Activated T-cell treated with anti-CD3 and anti-CD28 coated beads for 1 hour (primary cell): ENCODE data around the gene SIK2.
"Not testable (repeated sequence)": the region's sequence is repeated elsewhere in the genome, so short reads cannot be mapped to it uniquely, and the experiment has no call there.

ENCODE experiments used
- DNase-seq: peaks from one replicate; pipeline ENCODE4 v3.0.0-alpha.2; 2020; ENCODE audit warnings: low read depth

Gene SIK2

DNA sequence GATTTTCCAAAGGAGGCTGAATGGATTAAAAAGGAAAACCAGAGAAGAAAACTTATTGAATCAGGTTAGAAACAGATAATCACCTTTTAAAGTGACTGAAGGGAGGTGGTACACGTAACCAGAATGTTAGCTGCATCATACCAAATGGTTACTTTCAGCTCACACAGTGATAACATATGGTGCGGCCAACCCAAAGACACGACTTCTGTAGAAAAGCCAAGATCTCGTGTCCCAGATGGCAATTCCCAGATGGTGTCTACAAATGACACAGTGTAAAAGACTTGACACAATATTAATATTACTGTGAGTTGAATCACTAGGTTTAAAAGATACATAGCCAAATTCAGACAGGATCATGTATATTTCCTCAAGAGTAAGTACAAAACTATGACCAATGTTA, 158.8 kb downstream of the SIK2 start:
- DNase-seq = no peak

DNA sequence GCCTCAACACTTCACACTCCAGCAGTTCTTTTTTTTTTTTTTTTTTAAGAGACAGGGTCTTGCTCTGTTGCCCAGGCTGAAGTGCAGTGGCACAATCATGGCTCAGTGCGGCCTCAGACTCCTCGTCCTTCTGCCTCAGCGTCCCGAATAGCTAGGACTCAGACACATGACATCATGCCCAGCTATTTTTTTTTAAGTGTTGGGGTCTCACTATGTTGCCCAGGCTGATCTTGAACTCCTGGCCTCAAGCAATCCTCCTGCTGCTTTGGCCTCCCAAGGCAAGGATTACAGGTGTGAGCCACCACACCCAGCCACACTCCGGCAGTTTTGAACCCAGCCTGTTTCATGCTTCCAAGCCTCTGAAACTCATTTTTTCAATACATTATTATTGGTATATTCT, 160.3 kb downstream of the SIK2 start:
- no peak for DNase-seq

DNA sequence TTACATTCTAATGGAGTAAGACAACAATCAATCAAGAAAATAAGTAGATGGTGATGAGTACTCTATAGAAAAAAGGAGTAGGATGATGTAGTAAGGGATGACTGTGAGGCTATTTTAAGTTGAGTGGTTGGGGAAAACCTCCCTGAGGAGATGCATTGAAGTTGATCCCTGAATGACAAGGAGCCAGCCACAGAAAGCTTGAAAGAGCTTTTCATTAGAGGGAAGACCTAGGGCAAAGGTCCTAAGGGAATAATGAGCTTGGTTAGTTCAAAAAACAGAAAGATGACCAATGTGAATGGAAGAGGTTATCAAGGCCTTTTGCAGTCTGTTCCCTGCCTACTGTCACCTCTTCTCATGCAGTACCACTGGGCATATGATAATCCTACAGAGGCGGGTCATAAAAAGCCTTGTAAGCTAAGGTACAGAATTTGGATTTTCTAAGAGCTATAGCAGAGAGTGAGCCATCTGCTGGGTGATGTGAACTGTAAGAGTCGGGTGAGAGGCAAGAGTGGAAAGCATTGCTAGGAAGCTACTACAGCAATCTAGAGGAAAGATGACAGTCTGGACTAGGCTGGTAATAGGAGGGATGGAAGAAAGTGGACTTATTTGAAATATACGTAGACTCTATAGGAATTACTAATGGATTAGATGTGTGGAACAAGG, 160.9 kb downstream of the SIK2 start:
- no peak for DNase-seq

DNA sequence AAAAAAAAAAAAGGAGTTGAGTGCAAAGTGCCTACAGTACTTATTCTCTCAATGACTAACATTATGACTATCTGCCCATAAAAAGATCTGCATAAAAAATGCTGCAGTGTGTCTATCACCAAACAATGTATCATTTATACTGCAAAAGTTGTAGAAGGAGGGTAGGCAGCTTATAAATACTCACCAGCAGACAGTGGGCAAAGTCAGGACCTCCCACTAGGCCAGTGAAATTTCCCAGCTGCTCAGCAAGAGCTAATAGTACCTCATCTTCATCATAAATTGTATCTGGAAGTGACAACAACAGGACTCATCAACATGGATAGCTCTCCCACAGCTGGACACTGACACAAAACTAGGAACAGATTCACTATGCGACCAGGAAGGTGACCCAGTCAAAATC, 162.4 kb downstream of the SIK2 start:
- DNase-seq = no peak

DNA sequence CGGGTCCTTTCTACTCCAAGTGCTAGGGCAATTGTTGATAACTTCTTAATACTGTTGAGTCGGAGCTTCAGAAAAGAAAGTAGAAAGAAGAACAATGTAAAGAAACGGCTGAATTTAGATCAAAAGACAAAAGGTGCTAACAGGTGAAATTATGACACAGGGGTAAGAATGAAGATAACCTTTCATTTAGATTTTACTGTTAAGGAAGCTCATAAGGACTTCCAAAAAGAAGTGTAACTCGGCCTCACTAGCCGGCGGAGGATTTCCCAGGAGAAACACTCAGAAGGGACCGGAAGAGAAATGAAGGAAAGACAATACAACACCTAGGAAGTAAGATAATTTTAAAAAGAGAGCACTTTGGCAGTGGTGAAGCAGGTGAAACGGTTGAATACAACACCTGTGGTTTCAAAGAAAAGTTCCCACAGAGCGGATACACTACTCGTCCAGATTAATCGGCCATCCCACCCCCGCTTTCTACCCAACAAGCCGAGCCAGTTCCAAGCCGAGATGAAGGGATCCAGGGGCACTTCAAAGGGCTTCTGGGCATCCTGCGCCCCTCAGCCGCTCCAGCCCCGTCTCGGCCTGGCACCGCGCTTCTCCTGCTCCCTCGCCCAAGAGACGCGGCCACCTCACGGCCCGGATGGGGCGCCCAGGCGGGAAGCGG, 163.2 kb downstream of the SIK2 start:
- DNase-seq = no peak

DNA sequence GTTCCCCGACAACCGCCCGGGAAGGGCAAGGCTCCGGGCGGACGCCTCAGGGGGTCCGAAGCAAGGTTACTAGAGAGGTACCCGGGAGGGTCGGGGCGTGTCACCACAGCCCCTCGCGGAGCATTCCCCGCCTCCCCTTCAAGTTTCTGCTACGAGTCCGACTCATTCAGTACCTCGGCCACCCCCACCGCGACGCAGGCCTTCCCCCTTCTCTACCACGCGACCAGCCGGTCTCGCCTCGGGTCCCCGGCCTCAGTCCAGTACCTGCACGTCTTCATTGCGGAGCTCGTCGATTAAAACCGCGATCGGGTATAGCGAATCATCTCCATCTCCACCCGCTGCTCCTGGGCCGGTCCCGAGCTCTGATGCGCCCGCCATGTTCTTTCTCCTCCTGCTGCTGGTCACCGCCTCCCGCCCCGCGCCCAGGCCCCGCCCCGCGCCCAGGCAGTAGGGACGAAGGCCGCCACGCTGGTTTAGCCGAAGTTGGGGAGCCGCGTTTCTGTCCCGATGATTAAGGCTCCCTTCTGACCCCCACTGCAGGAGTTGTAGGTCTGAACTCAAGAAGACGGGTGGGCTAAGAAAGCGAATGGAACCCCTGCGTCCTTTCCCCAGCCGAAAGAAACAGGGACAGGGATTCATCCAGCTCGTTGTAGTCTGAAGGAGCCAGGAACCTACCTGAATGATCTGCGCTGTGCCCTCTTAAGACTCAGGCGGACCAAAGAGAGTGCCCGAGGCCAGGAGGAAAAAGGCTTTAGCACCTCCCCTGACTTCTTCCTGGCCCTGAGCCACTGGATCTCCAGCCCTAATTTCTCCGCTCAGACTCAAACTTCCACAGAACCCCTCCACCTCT, 164.0 kb downstream of the SIK2 start, which contains the start of gene PPP2R1B:
PPP2R1B (minus strand) TSS at position 406 of the 850 bp plus-strand sequence; CDS start at position 378, 28 bp downstream.
- peak; percentile 58 for DNase-seq

DNA sequence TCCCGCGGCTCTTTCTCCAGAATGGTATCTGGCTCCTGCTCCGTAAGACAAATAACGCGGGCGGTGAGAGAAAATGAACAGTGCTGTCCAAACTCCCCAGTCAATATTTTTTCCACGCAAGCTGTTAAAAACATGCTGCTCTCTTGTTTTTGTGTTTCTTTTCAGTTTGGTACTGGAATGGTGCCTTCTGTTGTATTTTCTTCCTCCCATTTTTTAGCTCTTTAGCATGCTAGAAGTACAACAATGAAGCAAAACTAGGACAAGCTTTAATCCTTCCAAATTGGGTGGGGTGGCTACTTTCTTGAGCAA, 164.5 kb downstream of the SIK2 start:
- no peak for DNase-seq

DNA sequence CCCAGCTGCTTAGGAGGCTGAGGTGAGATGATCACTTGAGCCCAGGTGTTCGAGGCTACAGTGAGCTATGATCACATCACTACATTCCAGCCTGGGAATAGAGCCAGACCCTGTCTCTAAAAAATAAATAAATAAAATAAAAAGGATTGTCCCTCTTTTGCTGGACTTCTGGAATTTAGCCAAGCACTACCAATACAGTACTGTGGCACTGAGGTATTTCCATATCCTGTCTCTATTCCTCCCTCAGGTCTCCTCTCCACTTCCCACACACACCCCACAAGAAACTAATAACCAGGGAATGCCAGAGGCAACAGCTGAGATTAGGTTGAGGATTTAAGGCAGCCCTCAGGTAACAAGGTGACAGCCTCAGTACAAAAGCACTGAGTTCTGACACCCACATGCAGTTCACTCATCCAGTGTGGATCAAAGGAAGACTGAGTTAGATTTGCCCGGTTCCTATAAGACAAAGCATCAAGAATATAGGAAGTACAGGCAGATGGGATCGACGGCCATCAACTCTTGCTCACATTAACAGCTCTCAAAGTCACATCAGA, 168.4 kb downstream of the SIK2 start:
- no peak for DNase-seq

DNA sequence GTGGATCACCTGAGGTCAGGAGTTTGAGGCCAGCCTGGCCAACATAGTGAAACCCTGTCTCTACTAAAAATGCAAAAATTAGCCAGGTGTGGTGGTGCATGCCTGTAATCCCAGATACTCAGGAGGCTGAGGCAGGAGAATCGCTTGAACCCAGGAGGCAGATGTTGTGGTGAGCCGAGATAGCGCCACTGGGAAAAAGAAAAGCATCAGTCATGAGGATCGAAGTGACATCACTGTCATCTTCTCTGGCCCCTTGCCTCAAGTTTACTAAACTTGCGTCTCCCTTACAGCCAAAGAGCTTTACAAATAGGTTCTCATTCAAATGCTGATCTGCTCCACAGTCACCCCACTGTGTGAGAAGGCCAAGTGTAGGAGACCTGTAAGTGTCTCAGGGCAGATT, 169.0 kb downstream of the SIK2 start:
- DNase-seq = not testable (repeated sequence)

DNA sequence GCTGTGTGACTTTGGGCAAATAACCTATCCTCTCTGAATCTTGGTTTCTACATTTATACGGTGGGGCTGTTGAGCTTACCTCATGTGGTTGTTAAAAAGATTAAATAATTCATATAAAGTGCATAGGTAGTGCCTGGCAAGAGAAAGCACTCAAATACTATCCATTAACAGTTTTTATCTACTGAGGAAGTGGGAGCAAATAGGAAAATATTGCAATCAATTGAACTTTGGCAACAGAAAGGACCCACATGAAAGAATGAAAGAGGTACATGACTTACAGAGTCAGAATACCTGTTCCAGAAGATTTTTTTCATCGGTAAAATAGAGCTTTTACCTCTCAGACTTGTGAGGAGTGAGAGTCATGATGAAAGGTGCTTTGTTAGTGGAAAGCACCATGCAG, 170.3 kb downstream of the SIK2 start:
- DNase-seq = no peak

DNA sequence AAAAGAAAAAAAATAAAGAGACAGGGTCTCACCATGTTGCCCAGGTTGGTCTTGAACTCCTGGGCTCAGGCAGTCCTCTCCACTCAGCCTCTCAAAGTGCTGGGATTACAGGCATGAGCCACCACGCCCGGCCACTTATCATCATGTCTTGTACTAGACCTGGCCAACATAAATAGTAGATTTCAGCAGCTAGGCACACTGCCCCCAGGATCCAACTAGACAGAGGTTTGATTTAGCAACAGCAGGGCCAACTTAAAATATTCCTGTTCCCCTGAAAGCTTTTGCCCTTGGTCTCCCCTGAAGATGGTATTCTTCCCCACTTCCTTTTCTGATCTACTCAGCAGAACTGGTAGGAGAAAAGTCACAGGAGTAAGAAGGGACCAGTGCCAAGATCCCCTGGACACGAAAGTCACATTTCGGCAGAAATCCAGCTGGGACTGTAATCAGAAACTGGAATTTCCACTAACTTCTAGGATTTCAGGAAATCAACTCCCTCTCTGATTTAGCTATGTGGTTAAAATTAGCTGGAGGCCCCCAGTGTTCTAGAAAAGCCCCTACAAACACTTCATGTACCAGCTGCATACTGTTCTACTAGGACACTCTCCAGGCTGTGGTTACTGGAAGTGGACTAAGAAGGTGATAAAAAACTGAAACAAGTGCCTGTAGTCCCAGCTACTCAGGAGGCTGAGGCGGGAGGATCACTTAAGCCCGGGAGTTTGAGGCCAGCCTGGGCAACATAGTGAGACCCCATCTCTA, 172.9 kb downstream of the SIK2 start:
- DNase-seq = no peak

DNA sequence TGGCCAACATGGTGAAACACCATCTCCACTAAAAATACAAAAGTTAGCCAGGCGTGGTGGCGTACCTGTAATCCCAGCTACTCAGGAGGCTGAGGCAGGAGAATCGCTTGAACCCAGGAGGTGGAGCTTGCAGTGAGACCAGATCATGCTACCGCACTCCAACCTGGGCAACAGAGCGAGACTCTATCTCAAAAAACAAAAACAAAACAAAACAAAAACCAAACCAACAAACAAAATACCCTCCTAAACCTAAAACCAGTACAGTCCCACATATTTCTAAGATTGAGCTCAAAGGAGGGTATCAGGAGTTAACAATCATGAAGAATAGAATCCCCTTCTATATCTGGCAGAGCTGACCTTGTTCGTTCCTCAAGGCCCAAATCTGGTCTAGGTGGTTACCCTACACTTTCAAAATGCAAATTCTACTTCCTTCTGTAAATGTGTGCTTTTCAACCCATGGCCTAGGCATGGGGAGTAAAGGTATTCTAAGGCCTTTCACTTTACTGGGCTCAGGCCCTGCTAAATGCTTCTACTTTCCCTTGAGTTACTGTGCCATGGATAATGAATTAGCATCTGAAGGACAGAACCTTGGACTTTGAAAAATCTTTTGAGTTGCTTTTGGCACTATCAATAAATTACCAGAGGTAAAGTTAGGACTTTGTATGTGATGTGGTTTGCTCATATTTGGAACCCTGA, 174.3 kb downstream of the SIK2 start:
- DNase-seq = no peak

DNA sequence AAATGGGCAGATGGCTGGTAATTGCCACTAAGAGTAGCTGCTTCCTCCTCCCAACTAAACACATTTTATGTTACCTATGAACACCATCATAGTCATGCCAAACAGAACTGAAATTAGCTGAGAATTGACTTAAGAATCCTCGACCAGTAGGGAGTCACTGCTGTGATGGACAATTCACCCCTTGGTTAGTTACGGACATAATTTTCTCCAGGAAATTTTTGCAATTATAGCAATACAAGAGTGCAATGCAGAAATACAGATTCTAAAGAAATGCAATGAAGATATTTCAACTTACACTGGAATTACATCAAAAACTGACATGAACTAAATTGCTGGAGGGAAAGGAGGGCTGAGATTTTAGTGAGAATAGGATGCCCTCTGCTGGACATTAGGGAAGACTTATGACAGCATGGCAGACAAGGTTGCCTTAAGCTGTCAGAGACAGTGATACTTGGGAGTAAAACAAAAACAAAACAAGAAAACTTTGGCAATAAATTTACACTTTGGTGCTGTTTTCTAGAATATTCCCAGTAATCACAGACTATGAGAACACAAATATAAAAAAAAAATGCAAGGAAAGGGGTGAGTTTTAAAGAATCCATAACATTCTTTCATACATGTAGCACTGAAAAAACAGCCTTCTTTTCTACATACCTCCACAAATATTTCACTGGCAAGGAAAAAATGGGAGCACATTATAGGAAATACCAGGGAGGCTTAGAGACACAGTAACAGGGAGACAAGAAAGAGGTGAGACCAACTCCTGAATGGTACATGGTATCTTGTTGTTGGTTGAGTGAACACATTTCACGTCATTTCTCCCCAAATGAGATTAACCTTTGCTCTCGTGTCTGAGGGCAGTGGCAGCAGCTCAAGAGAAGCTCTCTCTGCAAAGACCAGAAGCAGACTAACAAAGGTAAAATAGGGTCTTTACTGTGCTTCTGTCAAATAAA, 175.1 kb downstream of the SIK2 start:
- no peak for DNase-seq

DNA sequence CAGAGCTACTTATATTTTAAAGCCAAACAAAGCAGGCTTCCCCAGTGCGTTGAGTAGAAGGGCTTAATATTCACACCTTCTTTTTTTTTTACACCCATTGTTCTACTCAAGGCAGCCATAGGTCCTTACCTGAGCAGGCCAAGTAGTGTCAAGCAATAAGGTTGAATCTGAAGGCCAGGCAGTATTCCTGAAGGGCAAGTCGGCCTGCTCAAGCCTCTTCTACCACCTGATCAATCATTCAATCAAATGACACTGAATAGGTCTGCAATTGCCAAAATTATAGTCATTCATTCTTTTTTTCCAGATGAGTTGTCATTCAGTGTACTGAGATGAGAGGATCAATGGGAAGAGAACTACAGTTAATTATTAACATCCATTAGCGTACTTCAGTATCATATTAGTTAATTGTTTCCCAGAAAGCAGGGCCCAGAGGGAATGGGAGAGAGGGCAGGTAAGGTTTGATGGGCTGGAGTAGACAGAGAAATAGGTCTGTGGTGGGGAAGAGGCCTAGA, 175.9 kb downstream of the SIK2 start:
- no peak for DNase-seq

DNA sequence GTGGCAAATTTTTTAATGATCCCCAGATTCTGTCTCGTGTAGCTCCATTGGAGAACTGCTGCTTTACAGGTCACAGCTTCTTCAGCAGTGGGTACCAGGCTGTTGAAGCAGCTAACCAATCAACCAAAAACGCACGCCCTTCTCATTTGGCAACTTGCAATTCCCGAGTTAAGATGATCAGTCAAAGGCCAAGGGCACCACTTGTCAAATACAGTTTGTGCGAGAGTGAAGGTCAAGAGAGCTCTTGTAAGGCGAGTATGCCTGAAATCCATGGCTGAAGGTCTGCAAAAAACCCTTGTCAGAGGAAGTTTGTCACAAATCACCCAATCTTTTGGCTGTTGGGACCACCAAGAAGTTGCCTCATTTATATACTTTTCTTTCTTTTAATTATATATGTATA, 176.9 kb downstream of the SIK2 start:
- DNase-seq = no peak
